ENCODE results near the gene ETV3.

ETV3 gene

GRCh38 chr1:157167437-157167836 is 29.2 kb upstream of the ETV3 start:
- H3K4me1 ChIP-seq (ENCODE audit: control insufficient read depth in 2 of 2, insufficient read depth in 1 of 2, low read depth in 1 of 2, low read length in 2 of 2): peaks cover 0 to 11% of the 10 kb centered on the region in 2 donors

DNA sequence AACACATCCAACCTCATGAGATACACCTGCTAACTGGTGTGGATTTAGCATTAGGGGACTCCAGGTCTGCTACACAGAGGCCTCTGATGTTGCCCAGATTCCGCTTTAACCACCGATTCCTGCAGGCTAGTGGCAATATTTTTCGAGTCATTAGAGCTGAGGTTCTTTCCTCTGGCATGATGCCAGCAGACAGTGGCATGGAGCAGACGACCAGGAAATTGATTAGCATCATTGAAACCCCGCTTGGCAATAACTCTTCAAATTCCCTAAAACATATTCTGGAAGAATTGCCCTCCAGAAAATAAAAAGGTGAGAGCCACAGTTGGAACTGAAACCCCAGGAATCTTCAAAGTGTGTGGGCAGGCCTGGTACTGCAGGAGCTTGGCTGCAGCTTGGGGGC is 28.4 kb upstream of the ETV3 start:
- Histone ChIP-seq H3K27ac (replicated peaks; ENCODE audit: low read length) (no peak overlapping the region), H4K91ac (ENCODE audit: low read depth, low read length, poor library complexity) (no peak overlapping the region), H3K23ac (ENCODE audit: low read depth, low read length, poor library complexity) (no peak overlapping the region), H4K8ac (ENCODE audit: low read depth, low read length) (no peak overlapping the region), H2AFZ (ENCODE audit: low read length) (no peak overlapping the region), H3K14ac (ENCODE audit: low read length) (no peak overlapping the region), H2BK15ac (ENCODE audit: low read length) (no peak overlapping the region), H3K4me3 (ENCODE audit: low read length in 2 of 2) (no peak overlapping the region), H2BK12ac (ENCODE audit: low read length) (no peak overlapping the region), H3K27me3 (ENCODE audit: control insufficient read depth in 3 of 3, insufficient read depth in 3 of 3, low read depth in 1 of 3, low read length in 3 of 3) (peaks cover 0 to 33% (median 0%) of the 10 kb centered on the region in 3 experiments), H3K4ac (ENCODE audit: low read length) (no peak overlapping the region), H3K9me3 (replicated peaks in 1 of 2; ENCODE audit: control insufficient read depth in 2 of 2, insufficient read depth in 1 of 2, low read depth in 1 of 2, low read length in 2 of 2) (no peaks in the 10 kb centered on the region), H3K4me2 (ENCODE audit: insufficient read depth, low read length, poor library complexity, severe bottlenecking) (no peak overlapping the region), H3K36me3 (replicated peaks in 1 of 2; ENCODE audit: control insufficient read depth in 2 of 2, insufficient read depth in 2 of 2, low read length in 2 of 2) (no peaks in the 10 kb centered on the region), H3K79me1 (ENCODE audit: low read depth, low read length) (no peaks in the 10 kb centered on the region), H3K9ac (ENCODE audit: low read depth, low read length, poor library complexity) (no peak overlapping the region), H3K4me1 (ENCODE audit: control insufficient read depth in 2 of 2, insufficient read depth in 1 of 2, low read depth in 1 of 2, low read length in 2 of 2) (peaks cover 0 to 13% of the 10 kb centered on the region in 2 donors), H3K18ac (ENCODE audit: low read length) (no peak overlapping the region), H2BK5ac (ENCODE audit: low read length) (no peak overlapping the region), H2AK5ac (ENCODE audit: low read depth, low read length) (no peak overlapping the region), H2BK120ac (ENCODE audit: low read depth, low read length) (no peak overlapping the region)
- no peak for DNase-seq (ENCODE audit: low spot score)
- WGBS, 2 donors (ENCODE audit: extremely low coverage in 2 of 2, insufficient read length in 2 of 2, insufficient replicate concordance in 1 of 2): no CpG with 5 or more reads among the region's 5 CpGs

More at GRCh38 chr1:157167437-157167836, 29.2 kb upstream of the ETV3 start:
- Histone ChIP-seq H2BK15ac (ENCODE audit: low read length) (no peak overlapping the region), H3K27ac (replicated peaks; ENCODE audit: low read length) (no peak overlapping the region), H2BK12ac (ENCODE audit: low read length) (no peak overlapping the region), H4K8ac (ENCODE audit: low read depth, low read length) (no peak overlapping the region), H2BK120ac (ENCODE audit: low read depth, low read length) (peak overlapping the region; percentile 2), H2BK5ac (ENCODE audit: low read length) (no peak overlapping the region), H4K91ac (ENCODE audit: low read depth, low read length, poor library complexity) (no peak overlapping the region), H3K23ac (ENCODE audit: low read depth, low read length, poor library complexity) (no peak overlapping the region), H2AFZ (ENCODE audit: low read length) (no peak overlapping the region), H3K9me3 (replicated peaks in 1 of 2; ENCODE audit: control insufficient read depth in 2 of 2, insufficient read depth in 1 of 2, low read depth in 1 of 2, low read length in 2 of 2) (no peaks in the 10 kb centered on the region), H3K4me2 (ENCODE audit: insufficient read depth, low read length, poor library complexity, severe bottlenecking) (no peak overlapping the region), H3K36me3 (replicated peaks in 1 of 2; ENCODE audit: control insufficient read depth in 2 of 2, insufficient read depth in 2 of 2, low read length in 2 of 2) (no peaks in the 10 kb centered on the region), H3K9ac (ENCODE audit: low read depth, low read length, poor library complexity) (no peak overlapping the region), H3K14ac (ENCODE audit: low read length) (no peak overlapping the region), H3K18ac (ENCODE audit: low read length) (peak overlapping the region; percentile 57), H3K4me3 (ENCODE audit: low read length in 2 of 2) (no peak overlapping the region), H3K79me1 (ENCODE audit: low read depth, low read length) (no peaks in the 10 kb centered on the region), H3K4ac (ENCODE audit: low read length) (no peak overlapping the region), H3K27me3 (ENCODE audit: control insufficient read depth in 3 of 3, insufficient read depth in 3 of 3, low read depth in 1 of 3, low read length in 3 of 3) (peaks cover 0 to 32% (median 0%) of the 10 kb centered on the region in 3 experiments), H2AK5ac (ENCODE audit: low read depth, low read length) (no peak overlapping the region)
- WGBS, 2 donors (ENCODE audit: extremely low coverage in 2 of 2, insufficient read length in 2 of 2, insufficient replicate concordance in 1 of 2): no CpG with 5 or more reads among the region's 4 CpGs
- DNase-seq (ENCODE audit: low spot score): no peak

DNA sequence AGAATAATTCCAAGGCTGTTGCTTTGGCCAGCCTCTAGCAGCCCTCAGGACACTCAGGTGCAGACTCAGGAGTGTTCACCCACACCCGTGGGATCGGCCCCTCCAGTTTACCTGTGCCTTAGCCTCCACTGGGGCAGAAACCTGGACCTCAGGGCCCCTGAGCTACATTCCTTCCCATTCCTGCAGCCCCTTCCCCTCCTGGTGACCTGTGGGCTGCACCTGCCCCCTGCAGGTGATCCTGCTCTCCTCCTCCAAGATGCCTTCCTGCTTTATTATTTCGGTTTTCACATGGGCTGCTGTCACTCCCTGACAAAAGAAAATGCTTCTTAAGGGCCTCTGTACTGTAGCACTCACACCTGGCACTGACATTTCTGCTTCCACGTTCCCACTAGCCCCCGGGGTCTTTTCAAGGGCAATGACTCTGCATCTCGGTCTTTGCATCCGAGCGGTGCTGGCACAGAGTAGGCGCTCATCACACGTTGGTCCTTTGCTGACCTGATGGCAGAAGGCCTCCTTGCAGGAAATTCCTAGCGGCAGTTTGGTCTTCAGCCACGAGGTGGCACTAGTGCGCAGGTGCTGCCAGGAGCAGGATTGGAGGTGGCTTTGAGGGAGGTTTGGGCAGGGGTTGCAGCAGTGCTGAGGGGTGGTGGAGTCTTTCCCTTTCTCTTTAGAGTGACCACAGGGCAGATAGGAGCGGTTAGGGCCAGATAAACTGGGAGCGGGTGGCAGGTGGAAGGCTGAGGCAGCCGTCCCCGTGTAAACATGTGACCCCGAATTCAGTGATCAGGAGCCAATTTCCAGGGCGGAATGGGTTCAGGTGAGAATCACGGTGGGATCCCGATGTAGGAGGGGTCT is 25.3 kb upstream of the ETV3 start:
- no peak overlapping the region for H3K27ac ChIP-seq (replicated peaks; ENCODE audit: low read length)
- peaks cover 0 to 39% (median 0%) of the 10 kb centered on the region in 3 experiments for H3K27me3 ChIP-seq (ENCODE audit: control insufficient read depth in 3 of 3, insufficient read depth in 3 of 3, low read depth in 1 of 3, low read length in 3 of 3)
- no peak overlapping the region for H3K14ac ChIP-seq (ENCODE audit: low read length)
- no peak overlapping the region for H3K23ac ChIP-seq (ENCODE audit: low read depth, low read length, poor library complexity)
- no peaks in the 10 kb centered on the region for H3K79me1 ChIP-seq (ENCODE audit: low read depth, low read length)
- no peak overlapping the region for H2BK5ac ChIP-seq (ENCODE audit: low read length)
- H2BK120ac ChIP-seq (ENCODE audit: low read depth, low read length): no peak overlapping the region
- H3K4me1 ChIP-seq (ENCODE audit: control insufficient read depth in 2 of 2, insufficient read depth in 1 of 2, low read depth in 1 of 2, low read length in 2 of 2): peaks cover 0 to 22% of the 10 kb centered on the region in 2 donors
- DNase-seq (ENCODE audit: low spot score): peak; percentile 79
- peak overlapping the region; percentile 53 for H3K18ac ChIP-seq (ENCODE audit: low read length)
- H2BK15ac ChIP-seq (ENCODE audit: low read length): no peak overlapping the region
- no peak overlapping the region for H3K4me3 ChIP-seq (ENCODE audit: low read length in 2 of 2)
- H4K8ac ChIP-seq (ENCODE audit: low read depth, low read length): peak overlapping the region; percentile 67
- no peaks in the 10 kb centered on the region for H3K9me3 ChIP-seq (replicated peaks in 1 of 2; ENCODE audit: control insufficient read depth in 2 of 2, insufficient read depth in 1 of 2, low read depth in 1 of 2, low read length in 2 of 2)
- WGBS, 2 donors (ENCODE audit: extremely low coverage in 2 of 2, insufficient read length in 2 of 2, insufficient replicate concordance in 1 of 2): no CpG with 5 or more reads among the region's 21 CpGs
- H3K4me2 ChIP-seq (ENCODE audit: insufficient read depth, low read length, poor library complexity, severe bottlenecking): no peak overlapping the region
- no peak overlapping the region for H3K4ac ChIP-seq (ENCODE audit: low read length)
- H2AFZ ChIP-seq (ENCODE audit: low read length): no peak overlapping the region
- no peak overlapping the region for H3K9ac ChIP-seq (ENCODE audit: low read depth, low read length, poor library complexity)
- peak overlapping the region; percentile 43 for H2AK5ac ChIP-seq (ENCODE audit: low read depth, low read length)
- H2BK12ac ChIP-seq (ENCODE audit: low read length): no peak overlapping the region
- no peak overlapping the region for H4K91ac ChIP-seq (ENCODE audit: low read depth, low read length, poor library complexity)
- H3K36me3 ChIP-seq (replicated peaks in 1 of 2; ENCODE audit: control insufficient read depth in 2 of 2, insufficient read depth in 2 of 2, low read length in 2 of 2): no peaks in the 10 kb centered on the region

DNA sequence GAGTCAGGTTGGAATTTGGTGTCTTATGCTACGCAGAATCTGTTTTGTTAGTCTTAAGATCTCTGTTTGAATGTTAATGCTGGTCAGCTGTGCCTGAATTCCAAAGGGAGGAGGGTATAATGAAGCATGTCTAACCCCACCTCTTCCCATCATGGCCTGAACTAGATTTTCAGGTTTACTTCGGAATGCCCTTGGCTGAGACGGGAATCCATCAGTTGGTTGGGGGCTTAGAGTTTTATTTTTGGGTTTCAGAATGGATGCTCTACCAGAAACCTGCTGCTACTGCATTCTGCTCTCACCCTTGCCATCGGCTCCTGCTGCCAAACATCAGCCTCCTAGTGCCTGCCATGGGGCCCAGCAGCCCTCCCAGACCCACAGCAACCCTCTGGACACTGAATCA is 24.1 kb upstream of the ETV3 start:
- Histone ChIP-seq H3K14ac (ENCODE audit: low read length) (no peak overlapping the region), H3K23ac (ENCODE audit: low read depth, low read length, poor library complexity) (no peak overlapping the region), H4K8ac (ENCODE audit: low read depth, low read length) (no peak overlapping the region), H3K4me1 (ENCODE audit: control insufficient read depth in 2 of 2, insufficient read depth in 1 of 2, low read depth in 1 of 2, low read length in 2 of 2) (peaks cover 0 to 19% of the 10 kb centered on the region in 2 donors), H3K4me3 (ENCODE audit: low read length in 2 of 2) (no peak overlapping the region), H3K18ac (ENCODE audit: low read length) (no peak overlapping the region), H2BK12ac (ENCODE audit: low read length) (no peak overlapping the region), H2BK120ac (ENCODE audit: low read depth, low read length) (no peak overlapping the region), H2BK5ac (ENCODE audit: low read length) (no peak overlapping the region), H3K9ac (ENCODE audit: low read depth, low read length, poor library complexity) (no peak overlapping the region), H2AFZ (ENCODE audit: low read length) (no peak overlapping the region), H4K91ac (ENCODE audit: low read depth, low read length, poor library complexity) (no peak overlapping the region), H3K36me3 (replicated peaks in 1 of 2; ENCODE audit: control insufficient read depth in 2 of 2, insufficient read depth in 2 of 2, low read length in 2 of 2) (no peaks in the 10 kb centered on the region), H3K27ac (replicated peaks; ENCODE audit: low read length) (no peak overlapping the region), H3K4ac (ENCODE audit: low read length) (no peak overlapping the region), H3K79me1 (ENCODE audit: low read depth, low read length) (no peaks in the 10 kb centered on the region), H3K4me2 (ENCODE audit: insufficient read depth, low read length, poor library complexity, severe bottlenecking) (no peak overlapping the region), H2BK15ac (ENCODE audit: low read length) (no peak overlapping the region), H3K27me3 (ENCODE audit: control insufficient read depth in 3 of 3, insufficient read depth in 3 of 3, low read depth in 1 of 3, low read length in 3 of 3) (peaks cover 0 to 29% (median 0%) of the 10 kb centered on the region in 3 experiments), H2AK5ac (ENCODE audit: low read depth, low read length) (peak overlapping the region; percentile 4), H3K9me3 (replicated peaks in 1 of 2; ENCODE audit: control insufficient read depth in 2 of 2, insufficient read depth in 1 of 2, low read depth in 1 of 2, low read length in 2 of 2) (no peaks in the 10 kb centered on the region)
- WGBS, 2 donors (ENCODE audit: extremely low coverage in 2 of 2, insufficient read length in 2 of 2, insufficient replicate concordance in 1 of 2): no CpG with 5 or more reads among the region's 4 CpGs
- DNase-seq (ENCODE audit: low spot score): no peak
